Neural cell (in vitro differentiated cells): ENCODE measurements around the gene ITGAV. TPM values are rescaled to one million over a fixed set of nuclear protein-coding genes. Genes with fewer than 3 reads are reported as not detected.

ENCODE experiments used
- H2AFZ ChIP-seq: fragments of 200-600, 300-800 bp; sonication (generic), shearing (Covaris generic); 2 replicates; pipeline ENCODE4 v1.6.0; 2014; ENCODE audit warnings: low read depth, mild to moderate bottlenecking, antibody characterized with exemption, low read length, moderate library complexity
- H3F3A ChIP-seq: fragments of 200-600 bp; shearing (Covaris generic); 2 replicates; pipeline ENCODE4 v1.6.1; 2016; ENCODE audit warnings: mild to moderate bottlenecking, moderate library complexity, mixed read lengths, antibody characterized with exemption, low read length; ENCODE audit not compliant: insufficient read depth, poor library complexity, severe bottlenecking
- H3K27ac ChIP-seq: fragments of 200-600, 300-800 bp; sonication (generic), shearing (Covaris generic); 2 replicates; pipeline ENCODE4 v1.5.1; 2014; ENCODE audit warnings: mild to moderate bottlenecking, low read length, moderate library complexity
- H3K27me3 ChIP-seq: fragments of 300-800, 200-600 bp; sonication (generic), shearing (Covaris generic); 2 replicates; pipeline ENCODE4 v1.6.0; 2014; ENCODE audit warnings: mild to moderate bottlenecking, low read depth, low read length, moderate library complexity; ENCODE audit not compliant: insufficient read depth
- H3K36me3 ChIP-seq: fragments of 300-800, 200-600 bp; sonication (generic), shearing (Covaris generic); 2 replicates; pipeline ENCODE4 v1.5.1; 2014; ENCODE audit warnings: mild to moderate bottlenecking, antibody characterized with exemption, low read length, moderate library complexity; ENCODE audit not compliant: insufficient read depth
- H3K4me2 ChIP-seq: fragments of 300-800, 200-600 bp; sonication (generic), shearing (Covaris generic); 2 replicates; pipeline ENCODE4 v1.6.0; 2014; ENCODE audit warnings: mild to moderate bottlenecking, low read length
- H3K4me3 ChIP-seq: fragments of 300-800, 200-600 bp; sonication (generic), shearing (Covaris generic); 2 replicates; pipeline ENCODE4 v1.5.1; 2014; ENCODE audit warnings: mild to moderate bottlenecking, low read length, moderate library complexity
- H3K79me2 ChIP-seq: fragments of 200-600 bp; shearing (Covaris generic); replicated peaks from 2 replicates; pipeline ENCODE4 v1.6.0; 2014; ENCODE audit warnings: mild to moderate bottlenecking, low read length, moderate library complexity; ENCODE audit not compliant: insufficient read depth
- H3K9ac ChIP-seq: fragments of 300-800, 200-600 bp; sonication (generic), shearing (Covaris generic); 2 replicates; pipeline ENCODE4 v1.6.1; 2016; ENCODE audit warnings: mild to moderate bottlenecking, low read length, mixed read lengths
- H3K9me2 ChIP-seq: fragments of 200-600 bp; shearing (Covaris generic); 2 replicates; pipeline ENCODE4 v1.6.1; 2016; ENCODE audit warnings: mild to moderate bottlenecking, low read length, mixed read lengths; ENCODE audit not compliant: insufficient read depth
- H3K9me3 ChIP-seq: fragments of 200-600, 300-800 bp; sonication (generic), shearing (Covaris generic); 2 replicates; pipeline ENCODE4 v1.6.1; 2016; ENCODE audit warnings: mild to moderate bottlenecking, mixed run types, low read length, moderate library complexity, mixed read lengths
- H4K20me1 ChIP-seq: fragments of 200-600 bp; shearing (Covaris generic); 2 replicates; pipeline ENCODE4 v1.6.1; 2016; ENCODE audit warnings: mild to moderate bottlenecking, mixed run types; ENCODE audit not compliant: insufficient read depth
- CTCF ChIP-seq: fragments of 450-650 bp; IDR thresholded peaks from 2 replicates; pipeline ENCODE4 v1.5.1; 2014; ENCODE audit warnings: antibody characterized with exemption, mild to moderate bottlenecking, moderate library complexity; ENCODE audit not compliant: poor library complexity, severe bottlenecking
- EP300 ChIP-seq: fragments of 450-650 bp; conservative IDR thresholded peaks from 2 replicates; pipeline ENCODE4 v1.6.1; 2014; ENCODE audit warnings: antibody characterized with exemption, mild to moderate bottlenecking, moderate library complexity; ENCODE audit not compliant: poor library complexity, severe bottlenecking
- EZH2 ChIP-seq: fragments of 200-600, 300-800 bp; shearing (Covaris generic), sonication (generic); IDR thresholded peaks from 2 replicates; pipeline ENCODE4 v1.6.1; 2014; ENCODE audit warnings: antibody characterized with exemption, low read length, borderline replicate concordance, mild to moderate bottlenecking; ENCODE audit not compliant: insufficient read depth, poor library complexity, severe bottlenecking
- MXI1 ChIP-seq: fragments of 450-650 bp; conservative IDR thresholded peaks from 2 replicates; pipeline ENCODE4 v1.6.1; 2014; ENCODE audit warnings: antibody characterized with exemption, mild to moderate bottlenecking; ENCODE audit not compliant: poor library complexity, severe bottlenecking
- POLR2AphosphoS5 ChIP-seq: IDR thresholded peaks from 2 replicates; pipeline ENCODE4 v1.6.1; 2012
- RAD21 ChIP-seq: fragments of 450-650 bp; conservative IDR thresholded peaks from 2 replicates; pipeline ENCODE4 v1.6.1; 2014; ENCODE audit warnings: antibody characterized with exemption, mild to moderate bottlenecking, moderate library complexity
- SMC3 ChIP-seq: fragments of 450-650 bp; conservative IDR thresholded peaks from 2 replicates; pipeline ENCODE4 v1.6.1; 2014; ENCODE audit warnings: antibody characterized with exemption, mild to moderate bottlenecking, moderate library complexity; ENCODE audit not compliant: poor library complexity
- TAF1 ChIP-seq: IDR thresholded peaks from 2 replicates; pipeline ENCODE4 v1.6.1; 2012; ENCODE audit warnings: low read depth
- polyA minus RNA-seq: library from RNA; depleted of rRNA, polyadenylated mRNA; stranded (reverse); fragments of >200 nt; gene quantifications from 2 replicates; pipeline ENCODE4 v1.2.3, GENCODE V29; 2014
- polyA plus RNA-seq: library from polyadenylated mRNA; depleted of rRNA; stranded (reverse); fragments of >200 nt; gene quantifications from 2 replicates; pipeline ENCODE4 v1.2.3, GENCODE V29; 2014
- TF ChIP-seq, protein P1 (sequence below): IDR thresholded peaks from 2 replicates; pipeline ENCODE4 v1.6.1; 2012; ENCODE audit warnings: borderline replicate concordance

The ITGAV gene
- 5.6 and 6.6 TPM in 2 replicates for polyA plus RNA-seq
- 8.3 and 8.9 TPM in 2 replicates for polyA minus RNA-seq

- Histone ChIP-seq H3K27ac (no peak within 1 kb of the TSS), H3F3A (no peaks in the 10 kb centered on the region), H3K9me2 (no peaks in the 10 kb centered on the region), H3K36me3 (no peaks in the 10 kb centered on the region), H3K79me2 (peaks cover 7% of the 10 kb centered on the region), H3K9me3 (no peaks in the 10 kb centered on the region), H2AFZ (peak within 1 kb of the TSS; percentile 66), H3K4me3 (peak within 1 kb of the TSS; percentile 91), H3K9ac (peak within 1 kb of the TSS; percentile 63), H4K20me1 (no peaks in the 10 kb centered on the region), H3K27me3 (peaks cover 11% of the 10 kb centered on the region), H3K4me2 (peak within 1 kb of the TSS; percentile 50)
- TF ChIP-seq TAF1: no peak
- TF ChIP-seq EP300: no peak
- no peak for TF ChIP-seq EZH2
- TF ChIP-seq SMC3: peak; percentile 35
- TF ChIP-seq MXI1: peak; percentile 44
- TF ChIP-seq RAD21: peak; percentile 42
- TF ChIP-seq CTCF: peak; percentile 42
- no peak for TF ChIP-seq POLR2AphosphoS5
- TF ChIP-seq, protein P1, sequence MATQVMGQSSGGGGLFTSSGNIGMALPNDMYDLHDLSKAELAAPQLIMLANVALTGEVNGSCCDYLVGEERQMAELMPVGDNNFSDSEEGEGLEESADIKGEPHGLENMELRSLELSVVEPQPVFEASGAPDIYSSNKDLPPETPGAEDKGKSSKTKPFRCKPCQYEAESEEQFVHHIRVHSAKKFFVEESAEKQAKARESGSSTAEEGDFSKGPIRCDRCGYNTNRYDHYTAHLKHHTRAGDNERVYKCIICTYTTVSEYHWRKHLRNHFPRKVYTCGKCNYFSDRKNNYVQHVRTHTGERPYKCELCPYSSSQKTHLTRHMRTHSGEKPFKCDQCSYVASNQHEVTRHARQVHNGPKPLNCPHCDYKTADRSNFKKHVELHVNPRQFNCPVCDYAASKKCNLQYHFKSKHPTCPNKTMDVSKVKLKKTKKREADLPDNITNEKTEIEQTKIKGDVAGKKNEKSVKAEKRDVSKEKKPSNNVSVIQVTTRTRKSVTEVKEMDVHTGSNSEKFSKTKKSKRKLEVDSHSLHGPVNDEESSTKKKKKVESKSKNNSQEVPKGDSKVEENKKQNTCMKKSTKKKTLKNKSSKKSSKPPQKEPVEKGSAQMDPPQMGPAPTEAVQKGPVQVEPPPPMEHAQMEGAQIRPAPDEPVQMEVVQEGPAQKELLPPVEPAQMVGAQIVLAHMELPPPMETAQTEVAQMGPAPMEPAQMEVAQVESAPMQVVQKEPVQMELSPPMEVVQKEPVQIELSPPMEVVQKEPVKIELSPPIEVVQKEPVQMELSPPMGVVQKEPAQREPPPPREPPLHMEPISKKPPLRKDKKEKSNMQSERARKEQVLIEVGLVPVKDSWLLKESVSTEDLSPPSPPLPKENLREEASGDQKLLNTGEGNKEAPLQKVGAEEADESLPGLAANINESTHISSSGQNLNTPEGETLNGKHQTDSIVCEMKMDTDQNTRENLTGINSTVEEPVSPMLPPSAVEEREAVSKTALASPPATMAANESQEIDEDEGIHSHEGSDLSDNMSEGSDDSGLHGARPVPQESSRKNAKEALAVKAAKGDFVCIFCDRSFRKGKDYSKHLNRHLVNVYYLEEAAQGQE: no peak
Observed at GRCh38 chr2:186589612-186590349, at the start of gene ITGAV. TSS of gene ITGAV (plus strand) at chr2:186590056. CDS start at chr2:186590339, 283 bp downstream.

GRCh38 chr2:186540941-186541340, 48.9 kb upstream of the ITGAV start:
- Histone ChIP-seq H3K9me3 (no peaks in the 10 kb centered on the region), H3K9ac (no peak overlapping the region), H3F3A (no peaks in the 10 kb centered on the region), H3K4me3 (no peak overlapping the region), H3K27ac (no peak overlapping the region), H3K4me2 (no peak overlapping the region), H3K9me2 (no peaks in the 10 kb centered on the region), H2AFZ (no peak overlapping the region), H3K27me3 (no peaks in the 10 kb centered on the region), H3K36me3 (no peaks in the 10 kb centered on the region), H4K20me1 (no peaks in the 10 kb centered on the region), H3K79me2 (no peaks in the 10 kb centered on the region)
- TF ChIP-seq EZH2: no peak
- no peak for TF ChIP-seq EP300
- TF ChIP-seq MXI1: no peak
- TF ChIP-seq TAF1: no peak
- TF ChIP-seq RAD21: no peak
- TF ChIP-seq, protein P1: no peak
- no peak for TF ChIP-seq SMC3
- no peak for TF ChIP-seq POLR2AphosphoS5
- TF ChIP-seq CTCF: no peak
